ENCODE data around the gene PHF10.
A peak's percentile ranks its signal among the peaks of the same experiment; 100 is the strongest.

Gene PHF10

GRCh38 chr6:169677096-169677495 is 47.2 kb downstream of the PHF10 start:
- no peak for DNase-seq (ENCODE audit: low read depth)

GRCh38 chr6:169675011-169675410 is 49.3 kb downstream of the PHF10 start:
- DNase-seq (ENCODE audit: low read depth) = no peak

DNA sequence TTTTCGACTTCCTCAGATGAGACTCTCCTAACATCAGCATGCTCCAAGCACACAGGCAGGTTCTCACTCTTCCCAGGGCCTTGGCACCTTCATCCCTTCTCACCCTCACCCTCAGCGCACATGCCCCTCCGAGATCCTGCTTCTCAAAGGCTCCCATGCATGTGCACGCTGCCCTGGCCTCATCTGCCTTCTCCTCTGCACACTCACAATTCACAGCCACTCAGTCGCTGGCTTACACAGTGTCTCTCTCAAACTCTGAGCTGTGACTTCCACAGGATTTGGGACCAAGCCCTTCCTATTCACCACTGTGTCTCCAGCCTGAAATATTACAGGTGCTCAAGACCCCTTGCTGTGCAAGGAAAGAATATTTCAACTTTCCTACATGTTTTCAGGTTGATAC is 52.7 kb downstream of the PHF10 start:
- DNase-seq (ENCODE audit: low read depth) = no peak

DNA sequence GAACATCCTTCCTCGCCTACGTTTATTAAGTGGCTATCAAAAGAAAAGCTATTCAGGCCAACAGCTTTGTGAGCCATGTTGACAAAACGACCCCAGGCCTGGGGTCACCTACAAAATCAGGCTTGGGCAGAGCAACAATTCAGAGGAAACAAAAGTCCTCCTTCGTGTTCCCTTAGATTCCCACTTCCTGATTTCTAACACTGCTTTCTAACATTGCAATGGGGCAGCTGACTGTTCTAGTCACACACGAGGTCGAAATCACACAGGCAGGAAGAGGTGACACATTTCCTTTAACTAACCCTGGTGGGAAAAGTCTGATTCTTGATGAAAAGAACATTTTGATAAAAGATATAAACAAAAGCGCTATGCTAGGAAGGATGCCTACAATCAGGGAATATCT is 54.4 kb downstream of the PHF10 start:
- no peak for DNase-seq (ENCODE audit: low read depth)

GRCh38 chr6:169669147-169669546 is 55.2 kb downstream of the PHF10 start:
- DNase-seq (ENCODE audit: low read depth) = no peak

- DNase-seq (ENCODE audit: low read depth) = no peak
Observed at GRCh38 chr6:169668203-169668847, 56.0 kb downstream of the PHF10 start.

GRCh38 chr6:169667716-169668115 is 56.6 kb downstream of the PHF10 start:
- no peak for DNase-seq (ENCODE audit: low read depth)

GRCh38 chr6:169666441-169666840 is 57.9 kb downstream of the PHF10 start:
- DNase-seq (ENCODE audit: low read depth) = no peak

DNA sequence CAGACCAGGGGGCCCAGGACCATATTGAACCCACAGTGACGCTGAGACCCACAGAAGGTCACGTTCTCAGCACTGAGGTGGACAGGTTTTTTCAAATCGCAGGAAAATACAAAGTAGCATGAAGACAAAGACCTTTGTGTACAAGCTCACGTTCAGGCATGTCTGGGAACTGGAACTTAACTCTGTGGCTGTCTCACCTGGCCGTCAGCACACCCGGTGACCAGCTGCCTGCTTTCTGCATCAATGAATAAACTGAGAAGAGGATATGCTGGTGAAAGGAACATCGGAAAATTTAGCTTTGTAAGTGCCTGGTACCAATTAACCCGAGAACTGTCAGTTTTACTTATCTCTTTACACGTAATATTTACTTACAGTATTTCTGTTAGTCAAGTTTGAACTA is 59.0 kb downstream of the PHF10 start:
- DNase-seq (ENCODE audit: low read depth) = no peak

- DNase-seq (ENCODE audit: low read depth) = no peak
Observed at GRCh38 chr6:169664227-169664626, 60.1 kb downstream of the PHF10 start.

- DNase-seq (ENCODE audit: low read depth) = no peak
Observed at GRCh38 chr6:169663468-169663867, 60.8 kb downstream of the PHF10 start.

- DNase-seq (ENCODE audit: low read depth) = no peak
Observed at GRCh38 chr6:169661391-169661756, 62.9 kb downstream of the PHF10 start.

GRCh38 chr6:169660751-169661390 is 63.4 kb downstream of the PHF10 start:
- no peak for DNase-seq (ENCODE audit: low read depth)

GRCh38 chr6:169659820-169660610 is 64.3 kb downstream of the PHF10 start:
- DNase-seq (ENCODE audit: low read depth) = no peak

DNA sequence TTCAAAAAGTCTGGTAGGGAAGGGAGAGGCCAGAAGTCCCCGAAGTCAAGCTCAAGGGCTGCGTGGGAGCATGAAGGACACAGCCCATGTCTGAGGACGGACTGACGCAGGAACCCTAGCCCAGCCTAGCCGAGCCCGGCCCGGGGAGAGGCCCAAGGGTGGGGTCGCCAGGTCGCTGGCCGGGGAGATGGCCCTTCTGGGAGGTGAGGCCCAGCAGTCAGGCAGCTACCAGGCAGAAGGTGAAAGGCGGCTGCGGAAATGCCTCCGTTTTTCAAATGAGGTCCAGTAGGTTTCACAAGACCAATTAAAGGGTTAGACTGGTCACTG is 67.1 kb downstream of the PHF10 start:
- DNase-seq (ENCODE audit: low read depth) = no peak

GRCh38 chr6:169656546-169657283 is 67.6 kb downstream of the PHF10 start:
- DNase-seq (ENCODE audit: low read depth) = no peak

DNA sequence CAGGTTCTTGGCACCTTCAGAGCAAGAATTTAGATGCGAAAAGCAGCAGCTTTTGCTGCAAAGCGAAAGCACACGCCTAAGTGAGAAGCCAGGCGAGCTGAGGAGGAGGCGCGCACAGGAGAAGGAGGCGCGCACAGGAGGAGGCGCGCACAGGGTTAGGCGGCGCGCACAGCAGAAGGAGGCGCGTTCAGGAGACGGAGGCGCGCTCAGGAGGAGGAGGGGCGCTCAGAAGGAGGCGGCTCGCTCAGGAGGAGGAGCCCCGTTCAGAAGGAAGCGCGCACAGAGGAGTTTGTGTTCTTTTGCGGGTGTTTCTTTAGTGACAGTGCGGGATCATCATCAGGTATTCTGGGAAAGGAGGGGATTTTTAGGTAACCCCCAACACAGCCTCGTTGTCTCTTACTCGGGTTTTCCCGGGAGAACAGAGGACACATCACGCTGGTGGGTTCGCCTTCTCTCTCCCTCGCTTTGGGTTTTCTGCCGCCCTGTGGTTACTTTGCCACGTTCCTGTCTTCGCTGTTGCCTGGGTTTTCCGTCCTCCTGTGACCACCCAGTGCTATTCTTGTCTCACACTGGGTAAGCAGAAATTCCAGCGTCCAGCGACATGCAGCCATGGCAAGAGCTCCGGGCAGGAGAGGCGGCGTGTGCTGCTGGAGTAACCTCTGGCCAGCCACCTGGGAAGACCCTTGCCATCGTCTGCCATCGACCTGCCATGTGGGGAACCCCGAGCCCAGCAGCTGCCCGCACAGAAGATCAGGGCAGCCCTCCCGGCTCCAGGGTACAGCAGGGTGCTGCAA is 69.5 kb downstream of the PHF10 start:
- DNase-seq (ENCODE audit: low read depth) = peak; percentile 15
